NCI-H524 (cell line): Measurements from ENCODE around the gene WDHD1.
"Not testable (repeated sequence)": the region's sequence is repeated elsewhere in the genome, so short reads cannot be mapped to it uniquely, and the experiment has no call there.

Experiments
- DNase-seq, 2 experiments: peaks; one replicate each; lab custom pipeline; 2025; lab: John Stamatoyannopoulos, UW

WDHD1 gene, protein sequence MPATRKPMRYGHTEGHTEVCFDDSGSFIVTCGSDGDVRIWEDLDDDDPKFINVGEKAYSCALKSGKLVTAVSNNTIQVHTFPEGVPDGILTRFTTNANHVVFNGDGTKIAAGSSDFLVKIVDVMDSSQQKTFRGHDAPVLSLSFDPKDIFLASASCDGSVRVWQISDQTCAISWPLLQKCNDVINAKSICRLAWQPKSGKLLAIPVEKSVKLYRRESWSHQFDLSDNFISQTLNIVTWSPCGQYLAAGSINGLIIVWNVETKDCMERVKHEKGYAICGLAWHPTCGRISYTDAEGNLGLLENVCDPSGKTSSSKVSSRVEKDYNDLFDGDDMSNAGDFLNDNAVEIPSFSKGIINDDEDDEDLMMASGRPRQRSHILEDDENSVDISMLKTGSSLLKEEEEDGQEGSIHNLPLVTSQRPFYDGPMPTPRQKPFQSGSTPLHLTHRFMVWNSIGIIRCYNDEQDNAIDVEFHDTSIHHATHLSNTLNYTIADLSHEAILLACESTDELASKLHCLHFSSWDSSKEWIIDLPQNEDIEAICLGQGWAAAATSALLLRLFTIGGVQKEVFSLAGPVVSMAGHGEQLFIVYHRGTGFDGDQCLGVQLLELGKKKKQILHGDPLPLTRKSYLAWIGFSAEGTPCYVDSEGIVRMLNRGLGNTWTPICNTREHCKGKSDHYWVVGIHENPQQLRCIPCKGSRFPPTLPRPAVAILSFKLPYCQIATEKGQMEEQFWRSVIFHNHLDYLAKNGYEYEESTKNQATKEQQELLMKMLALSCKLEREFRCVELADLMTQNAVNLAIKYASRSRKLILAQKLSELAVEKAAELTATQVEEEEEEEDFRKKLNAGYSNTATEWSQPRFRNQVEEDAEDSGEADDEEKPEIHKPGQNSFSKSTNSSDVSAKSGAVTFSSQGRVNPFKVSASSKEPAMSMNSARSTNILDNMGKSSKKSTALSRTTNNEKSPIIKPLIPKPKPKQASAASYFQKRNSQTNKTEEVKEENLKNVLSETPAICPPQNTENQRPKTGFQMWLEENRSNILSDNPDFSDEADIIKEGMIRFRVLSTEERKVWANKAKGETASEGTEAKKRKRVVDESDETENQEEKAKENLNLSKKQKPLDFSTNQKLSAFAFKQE

DNA sequence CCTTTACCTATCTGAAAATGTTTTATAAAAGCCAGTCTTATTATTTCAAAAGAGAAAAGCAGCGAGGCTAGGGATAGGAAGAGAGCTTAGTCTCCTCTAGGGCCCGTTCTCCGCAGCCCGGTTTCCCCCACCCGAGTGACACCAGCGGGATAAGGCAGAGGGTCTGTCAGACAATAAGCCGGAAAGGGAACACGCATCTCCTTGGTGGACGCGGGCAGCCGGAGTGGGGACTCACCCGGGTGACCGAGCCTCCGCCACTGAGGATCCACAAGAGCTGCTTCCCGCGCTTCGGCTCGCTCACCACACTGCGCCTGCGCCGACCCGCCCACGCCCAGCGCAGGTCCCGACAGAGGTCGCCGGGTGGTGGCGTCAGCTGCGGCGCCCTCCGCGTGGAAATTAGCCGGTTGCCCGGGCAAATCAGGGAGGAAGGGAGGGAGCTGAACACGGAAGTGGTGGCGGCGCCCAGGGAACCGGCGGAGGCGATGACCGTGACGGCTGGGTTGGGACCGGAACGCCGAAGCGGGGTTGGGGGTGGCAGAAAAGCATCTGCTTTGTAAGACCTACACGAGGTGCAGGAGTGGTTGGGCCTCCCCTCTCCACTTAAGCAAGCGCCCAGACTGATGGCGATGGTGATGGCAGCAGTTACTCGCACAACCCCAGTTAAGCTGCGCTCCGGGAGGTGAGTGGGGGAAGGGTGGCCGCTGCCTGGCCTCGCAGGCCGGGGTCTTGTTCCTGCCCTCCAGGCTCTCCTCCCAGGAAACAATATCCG, at the start of gene WDHD1, which contains the start of gene SOCS4:
TSS of gene WDHD1 (minus strand) at position 307 of the 769 bp plus-strand sequence. CDS start 312 bp downstream, outside the sequence.
TSS of gene SOCS4 (plus strand) at position 444 of the 769 bp plus-strand sequence. CDS start 15,806 bp downstream, outside the sequence.
- peak; percentile 97 to 98 for DNase-seq

DNA sequence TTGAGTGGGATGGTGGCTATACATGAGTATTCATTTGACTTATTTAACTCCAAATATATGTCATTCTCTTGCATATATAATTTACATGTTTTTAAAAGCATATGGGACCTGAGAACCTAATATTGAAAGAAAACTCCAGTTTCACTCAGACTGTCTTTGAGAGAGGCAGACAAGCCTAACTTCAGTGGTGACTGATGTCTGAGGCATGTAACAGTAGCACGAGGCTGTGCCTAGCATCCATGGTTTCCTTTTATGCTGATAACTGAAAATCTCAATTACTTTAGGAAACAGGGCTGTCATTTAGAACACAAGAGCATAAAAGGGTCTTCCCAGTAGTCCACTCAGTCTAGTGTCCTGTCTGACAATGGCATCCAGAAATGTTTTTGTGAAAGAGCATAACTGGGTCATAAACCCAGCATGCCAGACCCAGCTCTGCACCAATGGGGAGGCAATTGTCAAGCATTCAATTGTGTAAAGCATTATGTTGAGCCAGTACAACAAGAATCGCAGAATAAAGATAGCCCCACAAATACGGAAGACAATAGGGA, 48.8 kb upstream of the WDHD1 start:
- no peak for DNase-seq

- DNase-seq, result peak; percentile 47 to 78
Measured at GRCh38 chr14:55074662-55075061, 47.8 kb upstream of the WDHD1 start.

DNA sequence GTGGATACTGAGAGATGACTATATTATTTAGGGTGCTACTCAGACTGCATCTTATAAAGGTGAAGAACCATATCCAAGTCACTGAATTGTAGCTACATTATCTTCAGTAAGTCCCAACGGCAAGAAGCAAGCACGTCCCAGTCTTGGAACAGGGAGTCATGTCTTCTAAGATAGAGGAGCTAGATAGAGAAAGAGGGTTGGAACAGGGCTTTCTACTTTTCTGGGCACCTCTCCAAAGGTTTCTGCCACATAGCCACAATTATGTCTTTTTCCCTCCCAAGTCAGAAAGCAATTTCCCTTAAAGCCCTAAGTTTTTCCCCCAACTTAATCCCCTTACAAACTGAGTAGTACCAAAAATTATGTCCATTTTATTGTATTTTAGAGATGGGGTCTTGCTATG, 47.0 kb upstream of the WDHD1 start:
- DNase-seq, result no peak

DNA sequence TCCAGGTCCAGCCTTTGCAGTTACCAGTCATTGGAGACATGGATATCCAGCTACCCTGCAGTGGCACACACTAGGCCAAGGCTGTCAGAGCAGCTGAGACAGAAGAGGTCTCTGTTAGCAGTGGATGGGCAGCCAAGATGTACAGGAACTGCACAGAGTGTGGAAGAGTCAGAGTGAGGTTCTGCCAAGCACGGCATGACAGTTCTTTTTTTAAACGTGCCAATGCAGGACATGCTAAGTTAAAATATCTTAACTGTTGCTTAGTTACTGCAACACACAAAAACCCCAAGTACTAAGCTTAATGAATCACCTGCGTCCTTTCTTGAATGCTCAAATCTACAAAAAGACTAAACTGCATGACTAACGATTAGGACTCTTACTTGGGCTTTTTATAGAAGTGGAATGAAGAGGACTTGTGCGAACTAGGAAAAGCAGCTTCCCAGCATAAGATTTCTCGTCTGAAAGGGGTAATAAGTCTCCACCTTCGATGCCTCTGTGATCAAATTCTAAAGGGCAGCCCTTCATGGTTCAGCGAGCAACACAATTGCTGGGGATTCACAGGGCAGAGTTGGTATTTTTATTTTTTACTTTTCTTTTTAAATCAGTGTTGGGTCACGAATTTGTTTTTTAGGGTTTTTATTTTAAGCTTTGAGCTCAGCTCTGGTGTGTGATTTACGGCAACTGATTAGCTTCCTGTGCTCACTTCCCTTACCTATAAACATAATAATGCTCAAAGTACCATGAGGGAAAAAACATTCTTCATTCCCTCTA, 45.2 kb upstream of the WDHD1 start:
- DNase-seq, result no peak

DNA sequence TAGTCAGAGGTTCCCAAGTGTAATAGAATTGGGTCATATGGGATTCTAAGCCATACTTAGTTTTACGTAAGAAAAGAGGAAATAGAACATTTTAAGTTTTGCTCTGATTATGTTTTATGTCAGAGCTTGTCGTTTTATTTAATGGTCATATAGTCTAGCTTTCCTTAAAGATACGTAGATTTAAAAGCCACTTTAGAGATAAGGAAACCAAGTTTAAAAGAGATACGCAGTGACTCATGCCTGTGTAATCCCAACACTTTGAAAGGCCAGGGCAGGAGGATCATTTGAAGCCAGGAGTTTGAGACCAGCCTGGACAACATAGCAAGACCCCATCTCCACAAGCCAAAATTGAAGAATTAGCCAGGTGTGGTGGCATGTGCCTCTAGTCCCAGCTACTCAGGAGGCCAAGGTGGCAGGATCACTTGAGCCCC, 44.1 kb upstream of the WDHD1 start:
- DNase-seq, result no peak

GRCh38 chr14:55066223-55066622, 39.3 kb upstream of the WDHD1 start:
- DNase-seq, result no peak

GRCh38 chr14:55065411-55065810, 38.5 kb upstream of the WDHD1 start:
- DNase-seq, result no peak

DNA sequence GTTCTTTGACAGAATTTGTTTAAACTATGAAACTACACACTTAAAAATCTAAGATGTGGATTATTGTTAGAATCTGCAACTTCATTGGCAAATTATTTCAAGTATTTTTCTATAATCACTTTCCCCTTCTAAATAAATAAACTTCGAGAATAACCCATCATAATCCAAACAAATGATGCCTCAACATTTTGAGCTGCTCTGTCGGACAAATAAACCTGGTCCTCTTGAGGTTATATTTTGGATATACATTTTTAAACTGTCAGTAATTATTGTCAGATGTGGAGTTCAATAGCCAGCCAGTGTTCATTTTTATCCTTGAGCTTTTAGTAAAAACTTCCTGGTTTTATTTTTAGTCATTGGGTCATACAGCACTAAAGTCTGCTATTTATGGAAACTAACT, 38.0 kb upstream of the WDHD1 start:
- DNase-seq, result not testable (repeated sequence)

DNA sequence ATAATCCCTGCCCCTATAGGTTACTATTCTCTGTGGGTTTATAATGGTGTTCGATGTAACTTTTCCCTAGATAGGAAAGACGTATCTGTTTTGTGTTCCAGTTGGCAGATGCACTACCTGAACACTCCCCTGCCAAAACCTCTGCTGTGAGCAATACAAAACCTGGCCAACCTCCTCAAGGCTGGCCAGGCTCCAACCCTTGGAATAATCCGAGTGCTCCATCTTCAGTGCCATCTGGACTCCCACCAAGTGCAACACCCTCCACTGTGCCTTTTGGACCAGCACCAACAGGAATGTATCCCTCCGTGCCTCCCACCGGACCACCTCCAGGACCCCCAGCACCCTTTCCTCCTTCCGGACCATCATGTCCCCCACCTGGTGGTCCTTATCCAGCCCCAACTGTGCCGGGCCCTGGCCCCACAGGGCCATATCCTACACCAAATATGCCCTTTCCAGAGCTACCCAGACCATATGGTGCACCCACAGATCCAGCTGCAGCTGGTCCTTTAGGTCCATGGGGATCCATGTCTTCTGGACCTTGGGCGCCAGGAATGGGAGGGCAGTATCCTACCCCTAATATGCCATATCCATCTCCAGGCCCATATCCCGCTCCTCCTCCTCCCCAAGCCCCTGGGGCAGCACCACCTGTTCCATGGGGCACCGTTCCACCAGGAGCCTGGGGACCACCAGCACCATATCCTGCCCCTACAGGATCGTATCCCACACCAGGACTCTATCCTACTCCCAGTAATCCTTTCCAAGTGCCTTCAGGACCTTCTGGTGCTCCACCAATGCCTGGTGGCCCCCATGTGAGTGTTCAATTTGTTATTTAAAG, 35.8 kb upstream of the WDHD1 start:
- peak; percentile 97 to 98 for DNase-seq

GRCh38 chr14:55059333-55059732, 32.4 kb upstream of the WDHD1 start:
- DNase-seq, result no peak

DNA sequence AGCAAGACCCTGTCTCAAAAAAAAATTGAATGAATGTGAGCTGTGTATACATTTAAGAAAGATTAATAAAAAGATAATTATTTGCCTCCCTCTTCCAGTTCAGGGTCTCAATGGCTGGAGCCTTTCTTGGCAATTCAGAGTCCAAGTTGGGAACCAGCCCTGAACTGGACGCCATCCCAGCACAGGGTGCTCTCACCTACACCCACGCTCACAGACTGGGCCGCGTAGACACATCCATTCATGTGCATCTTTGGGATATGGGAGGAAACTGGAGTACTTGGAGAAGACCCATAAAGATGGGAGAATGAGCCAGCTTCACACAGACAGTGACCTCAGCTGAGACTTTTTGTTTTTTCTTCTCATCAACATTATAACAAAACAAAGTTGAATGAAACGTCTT, 31.0 kb upstream of the WDHD1 start:
- DNase-seq, result no peak

GRCh38 chr14:55054098-55054497, 27.2 kb upstream of the WDHD1 start:
- DNase-seq, result no peak

DNA sequence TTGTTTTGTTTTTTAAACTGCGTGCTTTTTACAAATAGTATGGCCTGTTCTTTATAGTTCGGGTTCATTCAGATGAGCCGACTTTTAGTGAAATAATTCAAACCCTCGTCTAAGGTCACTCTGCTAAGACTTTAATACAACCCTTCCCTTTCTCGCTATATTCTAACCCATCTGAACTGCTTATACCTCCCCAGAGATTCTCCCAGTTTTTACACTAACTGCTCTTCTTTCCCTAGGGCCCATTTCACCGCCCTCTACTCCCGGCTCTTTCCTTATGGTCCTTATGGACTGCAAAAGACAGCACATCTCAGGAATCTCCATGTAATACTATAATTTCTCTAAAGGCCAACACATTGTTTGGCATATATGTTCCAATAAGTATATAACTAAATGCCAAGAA, 26.6 kb upstream of the WDHD1 start:
- DNase-seq, result no peak

DNA sequence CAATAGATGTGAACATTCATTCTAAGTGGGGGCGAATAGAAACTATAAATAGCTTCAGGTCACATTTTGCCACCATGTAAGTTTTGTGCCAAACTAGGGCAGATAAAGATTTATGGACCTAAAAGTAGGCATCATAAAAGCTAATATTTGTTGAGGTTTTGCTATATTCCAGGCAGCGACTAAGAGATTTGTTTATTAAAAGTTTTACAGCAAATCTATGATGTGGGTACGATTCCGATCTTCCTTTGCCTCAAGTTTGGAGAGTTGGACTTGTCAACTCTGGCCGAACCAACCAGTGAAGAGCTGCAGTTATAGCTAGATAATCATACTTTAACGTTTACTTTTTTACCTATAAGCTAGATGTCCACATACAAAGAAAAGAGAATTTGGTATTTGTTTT, 26.1 kb upstream of the WDHD1 start:
- DNase-seq, result no peak

DNA sequence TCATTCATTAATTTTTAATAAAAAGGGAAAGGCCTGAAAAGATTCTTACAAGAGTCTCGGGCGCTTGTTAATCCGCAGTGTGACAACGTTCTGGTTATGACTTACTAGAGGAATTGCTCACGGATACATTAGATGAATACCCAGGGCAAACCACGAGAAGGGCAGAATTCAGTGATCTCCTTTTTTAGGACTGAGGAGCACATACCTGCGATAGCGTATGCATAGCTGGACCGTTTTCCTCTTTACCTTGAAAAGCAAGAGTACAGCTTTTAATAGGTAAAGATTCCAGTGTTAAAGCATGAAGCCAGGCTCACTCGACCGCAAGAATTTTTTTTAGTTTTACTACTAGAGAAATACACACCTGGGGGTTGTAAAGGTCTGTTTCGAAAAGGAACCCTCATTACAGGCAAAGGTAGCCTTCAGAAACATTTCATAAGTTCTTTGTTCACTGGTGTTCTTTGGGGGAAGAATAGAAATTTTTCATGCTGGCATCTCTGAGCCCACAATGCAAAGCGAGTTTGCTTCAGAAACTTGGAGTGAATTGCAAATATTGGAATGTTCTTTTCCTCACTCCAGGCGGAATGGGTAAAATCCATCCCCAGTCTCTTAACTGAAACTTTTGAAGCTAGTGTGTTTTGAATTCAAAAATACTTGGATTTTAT, 25.5 kb upstream of the WDHD1 start:
- DNase-seq, result peak; percentile 27 to 72

GRCh38 chr14:55051423-55052268, 24.7 kb upstream of the WDHD1 start, which contains the start of gene MAPK1IP1L:
TSS of gene MAPK1IP1L (plus strand) at chr14:55051647. CDS start at chr14:55061684, 10,037 bp downstream.
- peak; percentile 88 to 96 for DNase-seq

DNA sequence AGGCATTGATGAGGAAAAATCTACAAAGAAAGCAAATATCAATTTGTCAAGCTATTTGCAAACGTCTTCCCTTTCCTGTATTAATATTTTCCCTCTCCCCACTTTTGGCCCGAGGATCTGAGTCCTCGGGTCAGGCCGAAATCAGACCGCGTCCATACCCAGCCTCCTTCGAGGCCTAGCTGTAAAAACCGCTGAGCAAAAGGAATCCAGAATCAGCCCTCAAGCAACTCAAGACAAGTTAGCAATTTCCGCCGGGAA, 24.2 kb upstream of the WDHD1 start:
- no peak for DNase-seq
